ENCODE data around the gene ATXN2. TPM values are rescaled to one million over a fixed set of nuclear protein-coding genes. Genes with fewer than 3 reads are reported as not detected.

Gene ATXN2
- total and polyA plus RNA-seq, 2 of the 4 experiments (the other 2 are of a cell fraction), result 12.4 to 66.5 TPM

DNA sequence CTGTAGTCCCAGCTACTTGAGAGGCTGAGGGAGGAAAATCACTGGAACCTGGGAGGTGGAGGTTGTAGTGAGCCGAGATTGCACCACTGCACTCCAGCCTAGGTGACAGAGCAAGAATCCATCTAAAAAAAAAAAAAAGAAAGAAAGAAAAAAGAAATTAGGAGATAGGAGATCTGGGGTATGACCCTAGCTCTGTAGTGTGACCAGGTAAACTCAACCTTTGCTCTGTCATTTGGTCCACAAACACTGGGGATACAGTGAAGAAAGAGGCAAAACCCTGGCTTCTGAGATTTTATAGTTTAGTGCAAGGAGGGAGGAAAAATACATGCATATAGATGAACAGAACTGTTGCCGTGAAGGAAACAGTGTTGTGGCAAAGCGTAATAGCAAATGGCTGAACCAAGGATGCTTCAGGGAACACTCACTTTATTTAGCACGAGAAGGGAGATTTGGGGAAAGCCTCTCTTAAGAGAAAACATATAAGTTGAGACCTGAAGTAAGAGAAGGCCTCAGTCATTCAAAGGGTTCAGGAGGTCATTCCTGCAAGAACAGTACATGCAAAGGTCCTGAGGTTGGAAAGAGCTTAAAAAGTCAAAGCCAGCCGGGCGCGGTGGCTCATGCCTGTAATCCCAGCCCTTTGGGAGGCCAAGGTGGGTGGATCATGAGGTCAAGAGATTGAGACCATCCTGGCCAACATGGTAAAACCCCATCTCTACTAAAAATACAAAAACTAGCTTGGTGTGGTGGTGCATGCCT is 29.6 kb upstream of the ATXN2 start:
- Histone ChIP-seq H3K9me3 (ENCODE audit: control insufficient read depth, insufficient read depth, low read length) (no peaks in the 10 kb centered on the region), H2AK5ac (ENCODE audit: low read depth, low read length) (no peak overlapping the region), H3K79me1 (ENCODE audit: low read depth in 1 of 2, low read length in 2 of 2) (no peaks in the 10 kb centered on the region), H4K91ac (ENCODE audit: insufficient read depth, low read depth, low read length) (no peak overlapping the region), H4K8ac (ENCODE audit: low read depth in 2 of 2, low read length in 2 of 2) (no peak overlapping the region), H2BK120ac (ENCODE audit: low read depth, low read length) (no peak overlapping the region), H2BK20ac (ENCODE audit: low read depth, low read length) (no peak overlapping the region), H3K56ac (ENCODE audit: extremely low read depth, insufficient read depth, low read length) (no peak overlapping the region), H3K4me3 (ENCODE audit: insufficient read depth, low read depth, low read length) (no peak overlapping the region), H3K4me2 (ENCODE audit: low read depth, low read length) (no peak overlapping the region), H3K4me1 (ENCODE audit: control insufficient read depth, insufficient read depth, low read length) (peaks cover 1% of the 10 kb centered on the region; the same call in 1 of the 2 replicates), H2BK15ac (ENCODE audit: low read depth, low read length) (no peak overlapping the region), H3K23ac (ENCODE audit: low read depth, low read length) (no peak overlapping the region), H4K20me1 (ENCODE audit: insufficient read depth, low read length) (no peaks in the 10 kb centered on the region), H2AFZ (replicated peaks; ENCODE audit: low read length, poor library complexity) (no peak overlapping the region), H3K36me3 (ENCODE audit: control insufficient read depth, insufficient read depth, low read length) (no peaks in the 10 kb centered on the region), H3K4ac (ENCODE audit: low read depth, low read length) (no peak overlapping the region), H2BK5ac (ENCODE audit: low read depth, low read length, poor library complexity, severe bottlenecking) (no peak overlapping the region), H3K9ac (ENCODE audit: low read depth, low read length) (no peak overlapping the region), H3K27me3 (ENCODE audit: control insufficient read depth, insufficient read depth, low read length) (no peaks in the 10 kb centered on the region), H3K14ac (replicated peaks; ENCODE audit: low read depth, low read length) (no peak overlapping the region), H3K27ac (ENCODE audit: insufficient read depth, low read length) (no peak overlapping the region), H4K5ac (ENCODE audit: low read depth, low read length) (no peak overlapping the region), H3K18ac (ENCODE audit: low read depth, low read length) (no peak overlapping the region), H3K9me1 (ENCODE audit: insufficient read depth, low read length) (no peaks in the 10 kb centered on the region), H2AK9ac (replicated peaks; ENCODE audit: low read depth, low read length, poor library complexity) (no peak overlapping the region)
- in situ Hi-C loops (cut with MboI; ENCODE audit: low sequenced_read_pairs), result no loop called here
- intact Hi-C loops (cut with micrococcal nuclease), result no loop called here
- ATAC-seq (ENCODE audit: low read depth) (no peak), DNase-seq (no peak)
- 84% methylated on average over 3 of the region's 7 CpGs; no CpG with 5 or more reads in 1 of the 2 experiments for WGBS, 2 experiments (ENCODE audit: extremely low coverage in 2 of 2, insufficient read length in 1 of 2)
- TF ChIP-seq RCOR1 (IDR thresholded peaks at IDR 0.05; ENCODE audit: insufficient replicate concordance, low read length) (no peak), FOS (IDR thresholded peaks at IDR 0.05; ENCODE audit: low read depth, low read length) (no peak), SMC3 (IDR thresholded peaks at IDR 0.05; ENCODE audit: low read depth, low read length) (no peak), CEBPB (IDR thresholded peaks at IDR 0.05; ENCODE audit: low read depth, low read length) (no peak), POLR2A (IDR thresholded peaks at IDR 0.05; ENCODE audit: low read depth, low read length) (no peak), RAD21 (IDR thresholded peaks at IDR 0.05; ENCODE audit: low read length) (no peak), CHD1 (IDR thresholded peaks at IDR 0.05; ENCODE audit: low read depth, low read length) (no peak), BHLHE40 (IDR thresholded peaks at IDR 0.05; ENCODE audit: low read depth, low read length) (no peak), MAZ (IDR thresholded peaks at IDR 0.05; ENCODE audit: borderline replicate concordance, low read depth, low read length) (no peak)
- TF ChIP-seq, protein P1, sequence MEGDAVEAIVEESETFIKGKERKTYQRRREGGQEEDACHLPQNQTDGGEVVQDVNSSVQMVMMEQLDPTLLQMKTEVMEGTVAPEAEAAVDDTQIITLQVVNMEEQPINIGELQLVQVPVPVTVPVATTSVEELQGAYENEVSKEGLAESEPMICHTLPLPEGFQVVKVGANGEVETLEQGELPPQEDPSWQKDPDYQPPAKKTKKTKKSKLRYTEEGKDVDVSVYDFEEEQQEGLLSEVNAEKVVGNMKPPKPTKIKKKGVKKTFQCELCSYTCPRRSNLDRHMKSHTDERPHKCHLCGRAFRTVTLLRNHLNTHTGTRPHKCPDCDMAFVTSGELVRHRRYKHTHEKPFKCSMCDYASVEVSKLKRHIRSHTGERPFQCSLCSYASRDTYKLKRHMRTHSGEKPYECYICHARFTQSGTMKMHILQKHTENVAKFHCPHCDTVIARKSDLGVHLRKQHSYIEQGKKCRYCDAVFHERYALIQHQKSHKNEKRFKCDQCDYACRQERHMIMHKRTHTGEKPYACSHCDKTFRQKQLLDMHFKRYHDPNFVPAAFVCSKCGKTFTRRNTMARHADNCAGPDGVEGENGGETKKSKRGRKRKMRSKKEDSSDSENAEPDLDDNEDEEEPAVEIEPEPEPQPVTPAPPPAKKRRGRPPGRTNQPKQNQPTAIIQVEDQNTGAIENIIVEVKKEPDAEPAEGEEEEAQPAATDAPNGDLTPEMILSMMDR (conservative IDR thresholded peaks at IDR 0.05; ENCODE audit: low read depth, low read length), result no peak
- TF ChIP-seq, protein P2, sequence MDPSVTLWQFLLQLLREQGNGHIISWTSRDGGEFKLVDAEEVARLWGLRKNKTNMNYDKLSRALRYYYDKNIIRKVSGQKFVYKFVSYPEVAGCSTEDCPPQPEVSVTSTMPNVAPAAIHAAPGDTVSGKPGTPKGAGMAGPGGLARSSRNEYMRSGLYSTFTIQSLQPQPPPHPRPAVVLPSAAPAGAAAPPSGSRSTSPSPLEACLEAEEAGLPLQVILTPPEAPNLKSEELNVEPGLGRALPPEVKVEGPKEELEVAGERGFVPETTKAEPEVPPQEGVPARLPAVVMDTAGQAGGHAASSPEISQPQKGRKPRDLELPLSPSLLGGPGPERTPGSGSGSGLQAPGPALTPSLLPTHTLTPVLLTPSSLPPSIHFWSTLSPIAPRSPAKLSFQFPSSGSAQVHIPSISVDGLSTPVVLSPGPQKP (IDR thresholded peaks at IDR 0.05; ENCODE audit: borderline replicate concordance, low read depth, low read length), result no peak
- TF ChIP-seq, protein P3, sequence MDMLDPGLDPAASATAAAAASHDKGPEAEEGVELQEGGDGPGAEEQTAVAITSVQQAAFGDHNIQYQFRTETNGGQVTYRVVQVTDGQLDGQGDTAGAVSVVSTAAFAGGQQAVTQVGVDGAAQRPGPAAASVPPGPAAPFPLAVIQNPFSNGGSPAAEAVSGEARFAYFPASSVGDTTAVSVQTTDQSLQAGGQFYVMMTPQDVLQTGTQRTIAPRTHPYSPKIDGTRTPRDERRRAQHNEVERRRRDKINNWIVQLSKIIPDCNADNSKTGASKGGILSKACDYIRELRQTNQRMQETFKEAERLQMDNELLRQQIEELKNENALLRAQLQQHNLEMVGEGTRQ (IDR thresholded peaks at IDR 0.05; ENCODE audit: low read depth, low read length), result no peak
- no TSS peak for BruUV-seq (replicated peaks)
- CTCF ChIA-PET, result no interaction called here
- POLR2A ChIA-PET (ENCODE audit: unreplicated experiment), result no interaction called here
- dilution Hi-C loops (cut with HindIII; ENCODE audit: low sequenced_read_pairs, unreplicated experiment), result no loop called here
